GM18951 (cell line): ENCODE measurements around the gene MBD1.

Experiments
- POLR2A ChIP-seq: IDR thresholded peaks from 4 replicates; pipeline ENCODE4 v1.6.1; 2011; ENCODE audit warnings: mild to moderate bottlenecking; ENCODE audit not compliant: insufficient read length, insufficient read depth; ENCODE audit errors: extremely low read depth
- in situ Hi-C: fragments of 300-500 bp; cut with MboI; formaldehyde crosslinking; loops from one replicate; pipeline ENCODE4 v1.12.0; 2022; ENCODE audit warnings: low sequenced_read_pairs, mixed read lengths, inconsistent platforms; ENCODE audit not compliant: unreplicated experiment

Gene MBD1, protein sequence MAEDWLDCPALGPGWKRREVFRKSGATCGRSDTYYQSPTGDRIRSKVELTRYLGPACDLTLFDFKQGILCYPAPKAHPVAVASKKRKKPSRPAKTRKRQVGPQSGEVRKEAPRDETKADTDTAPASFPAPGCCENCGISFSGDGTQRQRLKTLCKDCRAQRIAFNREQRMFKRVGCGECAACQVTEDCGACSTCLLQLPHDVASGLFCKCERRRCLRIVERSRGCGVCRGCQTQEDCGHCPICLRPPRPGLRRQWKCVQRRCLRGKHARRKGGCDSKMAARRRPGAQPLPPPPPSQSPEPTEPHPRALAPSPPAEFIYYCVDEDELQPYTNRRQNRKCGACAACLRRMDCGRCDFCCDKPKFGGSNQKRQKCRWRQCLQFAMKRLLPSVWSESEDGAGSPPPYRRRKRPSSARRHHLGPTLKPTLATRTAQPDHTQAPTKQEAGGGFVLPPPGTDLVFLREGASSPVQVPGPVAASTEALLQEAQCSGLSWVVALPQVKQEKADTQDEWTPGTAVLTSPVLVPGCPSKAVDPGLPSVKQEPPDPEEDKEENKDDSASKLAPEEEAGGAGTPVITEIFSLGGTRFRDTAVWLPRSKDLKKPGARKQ

GRCh38 chr18:50281295-50281971 is at the start of gene MBD1:
TSS of gene MBD1 (minus strand) at chr18:50281523. CDS start at chr18:50279992, 1,531 bp downstream.
- in situ Hi-C loops, result no loop called here
- TF ChIP-seq POLR2A, result peak; percentile 91

GRCh38 chr18:50330176-50330575 is 48.9 kb upstream of the MBD1 start:
- no peak for TF ChIP-seq POLR2A
- in situ Hi-C loops, result no loop called here

- in situ Hi-C loops, result no loop called here
- no peak for TF ChIP-seq POLR2A
Measured at GRCh38 chr18:50327983-50328382, 46.7 kb upstream of the MBD1 start.

- TF ChIP-seq POLR2A, result no peak
- in situ Hi-C loops, result no loop called here
Measured at GRCh38 chr18:50320719-50321118, 39.4 kb upstream of the MBD1 start.

GRCh38 chr18:50315100-50315871 is 34.0 kb upstream of the MBD1 start:
- in situ Hi-C loops, result no loop called here
- no peak for TF ChIP-seq POLR2A

GRCh38 chr18:50313873-50314460 is 32.6 kb upstream of the MBD1 start:
- in situ Hi-C loops, result no loop called here
- TF ChIP-seq POLR2A, result no peak

- in situ Hi-C loops, result no loop called here
- TF ChIP-seq POLR2A, result no peak
Measured at GRCh38 chr18:50313031-50313607, 31.8 kb upstream of the MBD1 start.

GRCh38 chr18:50312296-50313030 is 31.1 kb upstream of the MBD1 start:
- in situ Hi-C loops, result no loop called here
- no peak for TF ChIP-seq POLR2A

DNA sequence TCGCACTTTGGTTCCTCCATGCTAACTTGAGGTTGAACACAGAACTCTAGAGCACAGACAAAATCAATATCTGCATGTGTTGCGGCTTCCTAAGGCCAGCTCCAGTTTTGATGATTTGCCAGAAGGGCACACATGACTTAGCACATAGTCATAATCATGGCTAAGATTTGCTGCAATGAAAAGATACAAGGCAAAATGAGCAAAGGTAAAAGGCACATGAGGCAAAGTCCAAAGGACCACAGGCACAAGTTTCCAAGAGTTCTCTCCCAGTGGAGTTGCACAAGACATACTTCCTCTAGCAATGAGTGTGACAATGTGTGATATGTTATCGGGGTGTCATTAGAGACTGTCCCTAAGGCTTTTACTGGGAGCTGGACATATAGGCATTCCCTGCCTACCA is 30.3 kb upstream of the MBD1 start:
- in situ Hi-C loops, result no loop called here
- TF ChIP-seq POLR2A, result no peak

DNA sequence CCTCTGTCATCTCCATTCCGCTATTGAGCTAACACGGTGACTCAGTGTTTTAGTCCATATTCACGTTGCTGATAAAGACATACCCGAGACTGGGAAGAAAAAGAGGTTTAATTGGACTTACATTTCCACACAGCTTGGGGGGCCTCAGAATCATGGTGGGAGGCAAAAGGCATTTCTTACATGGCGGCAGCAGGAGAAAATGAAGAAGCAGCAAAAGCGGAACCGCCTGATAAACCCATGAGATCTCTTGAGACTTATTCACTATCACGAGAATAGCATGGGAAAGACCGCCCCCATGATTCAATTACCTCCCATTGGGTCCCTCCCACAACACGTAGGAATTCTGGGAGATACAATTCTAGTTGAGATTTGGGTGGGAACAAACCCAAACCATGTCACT is 28.8 kb upstream of the MBD1 start:
- in situ Hi-C loops, result no loop called here
- TF ChIP-seq POLR2A, result no peak

DNA sequence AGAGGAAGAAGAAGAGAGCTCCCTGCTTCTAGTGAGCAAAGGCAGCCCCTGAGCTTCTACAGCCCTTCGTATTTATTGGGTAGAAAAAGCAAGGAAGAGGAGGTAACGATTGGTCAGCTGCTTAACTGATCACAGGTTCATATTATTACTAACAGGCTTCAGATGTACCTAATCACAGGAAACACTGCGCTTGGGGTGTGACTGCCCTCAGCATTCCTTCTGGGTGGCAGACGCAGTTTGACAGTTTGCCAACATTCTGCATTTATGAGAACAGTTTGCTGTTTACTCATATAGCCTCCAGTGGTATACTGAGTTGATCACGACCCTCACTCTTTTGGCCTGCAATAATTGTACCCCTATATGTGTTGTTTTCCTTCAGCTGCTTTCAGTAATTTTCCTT is 27.5 kb upstream of the MBD1 start:
- in situ Hi-C loops, result loop anchor here (10.0 kb wide), 1 partner anchor 46 kb away; no protein-coding TSS in a partner anchor

- TF ChIP-seq POLR2A, result no peak
- in situ Hi-C loops, result loop anchor here (10.0 kb wide), 1 partner anchor 47 kb away; no protein-coding TSS in a partner anchor
Measured at GRCh38 chr18:50307738-50308470, 26.6 kb upstream of the MBD1 start.
